Activated T-helper 1 cell treated with Interleukin-2 at 50 U/mL for 16 hours (primary cell): ENCODE data around the gene IGIP.
A peak's percentile ranks its signal among the peaks of the same experiment; 100 is the strongest.
"Not testable (repeated sequence)": the region's sequence is repeated elsewhere in the genome, so short reads cannot be mapped to it uniquely, and the experiment has no call there.

Experiments
- DNase-seq: peaks from one replicate; pipeline ENCODE4 v3.0.0-alpha.2; 2020; ENCODE audit warnings: low read depth

The IGIP gene

DNA sequence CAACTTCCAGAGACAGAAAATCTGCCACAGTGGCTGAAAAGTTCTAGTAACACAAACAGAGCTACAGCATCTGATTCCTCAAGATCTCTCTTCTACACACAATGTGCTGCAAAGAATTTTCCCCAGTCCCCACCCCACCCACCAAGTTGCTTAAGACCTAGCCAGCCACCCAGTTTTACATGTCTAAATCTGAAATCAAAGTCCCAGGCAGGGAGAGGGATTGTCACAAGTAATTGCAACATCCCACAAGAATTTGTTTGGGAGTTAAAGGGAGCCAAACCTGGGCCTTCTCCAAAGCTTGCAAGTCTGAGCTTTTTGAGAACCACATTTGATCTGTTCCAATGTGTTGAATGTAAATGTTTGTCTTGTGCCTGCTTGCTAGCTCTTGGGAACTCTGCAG lies 15.5 kb downstream of the IGIP start:
- DNase-seq, result no peak

DNA sequence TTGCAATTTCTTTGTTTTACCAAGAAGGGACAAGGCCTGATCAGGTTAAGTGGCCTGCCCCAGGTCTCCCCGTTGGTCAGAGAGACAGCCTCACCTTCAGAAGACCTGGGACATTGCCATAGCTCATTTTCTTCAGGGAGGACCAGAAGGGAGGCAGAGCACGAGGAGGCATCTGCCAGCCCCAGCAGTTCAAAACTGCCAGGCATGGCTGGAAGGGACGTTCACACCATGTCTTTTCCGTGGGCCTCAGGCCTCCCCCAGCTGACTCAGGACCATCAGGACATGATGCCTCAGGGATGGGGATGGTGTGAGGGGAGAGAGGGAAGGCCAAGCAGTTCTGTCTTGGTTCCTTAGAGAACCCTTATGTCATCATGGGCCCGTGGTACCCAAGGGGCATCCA lies 16.5 kb downstream of the IGIP start:
- DNase-seq, result no peak

DNA sequence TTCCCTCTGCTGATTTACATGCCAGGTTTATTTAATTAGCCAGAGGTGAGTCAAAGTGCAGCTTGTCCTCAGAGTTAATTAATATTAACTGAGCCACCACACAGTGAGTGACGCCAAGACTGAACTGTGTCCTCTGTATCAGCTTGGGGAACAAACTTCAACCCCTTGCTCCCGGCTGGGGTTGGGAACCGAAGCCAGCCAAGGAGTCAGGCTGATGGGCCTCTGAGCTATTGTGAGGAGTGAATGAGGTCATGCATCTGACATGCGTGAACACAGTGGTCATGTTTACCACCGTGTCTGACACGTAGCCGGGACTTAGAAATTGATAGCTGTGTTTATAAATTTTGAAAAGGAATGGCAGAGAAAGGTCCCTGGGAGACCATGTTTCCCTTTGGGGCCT lies 17.1 kb downstream of the IGIP start:
- DNase-seq, result no peak

DNA sequence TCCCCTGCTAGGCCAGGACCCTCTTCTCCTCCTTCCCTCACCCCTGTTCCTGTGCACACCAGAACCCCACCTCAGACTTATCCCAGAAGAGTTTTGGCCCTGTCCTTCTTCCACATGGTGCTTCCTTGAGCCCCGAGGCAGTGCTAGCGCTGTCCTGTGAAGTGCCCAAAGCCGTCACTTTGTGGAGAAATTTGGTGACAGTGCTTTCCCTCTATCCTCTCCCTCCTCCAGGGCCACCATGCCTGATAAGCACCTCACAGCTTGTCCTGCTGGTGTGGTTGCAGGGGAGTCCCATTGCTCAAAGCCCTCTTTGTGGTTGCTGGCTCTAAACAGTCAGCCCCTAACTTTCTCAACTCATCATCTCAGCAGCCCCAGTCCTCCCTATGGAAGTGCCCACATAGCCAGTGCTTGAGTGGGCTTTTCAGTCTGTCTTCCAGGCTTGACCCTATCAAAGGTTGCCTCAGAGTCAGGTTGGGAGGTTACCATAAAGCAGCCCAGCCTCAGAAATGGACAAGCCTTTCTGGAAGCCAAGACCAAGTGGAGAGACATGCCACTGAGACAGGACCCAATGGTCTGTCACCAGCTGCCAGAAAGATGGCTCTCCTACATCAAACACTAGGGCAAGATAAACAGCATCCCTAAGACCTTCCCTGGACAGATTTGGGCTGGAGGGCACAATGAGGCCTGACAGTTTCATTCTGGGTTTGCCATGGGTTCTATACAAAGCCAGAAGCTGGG lies 18.0 kb downstream of the IGIP start:
- DNase-seq, result no peak

DNA sequence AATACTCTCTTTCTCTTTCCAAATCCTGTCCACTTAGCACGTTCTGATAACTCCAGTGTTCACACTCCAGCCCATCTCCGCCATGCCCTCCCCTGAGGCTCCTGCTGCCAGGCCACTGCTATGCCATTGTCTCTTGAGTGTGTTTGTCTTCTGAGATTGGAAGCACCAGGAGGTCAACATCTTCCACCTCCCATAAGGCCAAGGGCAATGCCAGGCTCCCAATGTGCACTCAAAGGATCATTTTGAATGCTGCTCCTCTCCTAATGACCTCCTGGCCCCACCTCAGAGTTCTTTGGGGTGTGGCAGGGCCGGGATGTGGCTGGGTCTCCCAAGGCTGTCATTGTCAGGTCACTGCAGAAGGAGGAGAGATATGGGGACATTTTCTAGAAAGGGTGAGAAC lies 19.5 kb downstream of the IGIP start:
- no peak for DNase-seq

DNA sequence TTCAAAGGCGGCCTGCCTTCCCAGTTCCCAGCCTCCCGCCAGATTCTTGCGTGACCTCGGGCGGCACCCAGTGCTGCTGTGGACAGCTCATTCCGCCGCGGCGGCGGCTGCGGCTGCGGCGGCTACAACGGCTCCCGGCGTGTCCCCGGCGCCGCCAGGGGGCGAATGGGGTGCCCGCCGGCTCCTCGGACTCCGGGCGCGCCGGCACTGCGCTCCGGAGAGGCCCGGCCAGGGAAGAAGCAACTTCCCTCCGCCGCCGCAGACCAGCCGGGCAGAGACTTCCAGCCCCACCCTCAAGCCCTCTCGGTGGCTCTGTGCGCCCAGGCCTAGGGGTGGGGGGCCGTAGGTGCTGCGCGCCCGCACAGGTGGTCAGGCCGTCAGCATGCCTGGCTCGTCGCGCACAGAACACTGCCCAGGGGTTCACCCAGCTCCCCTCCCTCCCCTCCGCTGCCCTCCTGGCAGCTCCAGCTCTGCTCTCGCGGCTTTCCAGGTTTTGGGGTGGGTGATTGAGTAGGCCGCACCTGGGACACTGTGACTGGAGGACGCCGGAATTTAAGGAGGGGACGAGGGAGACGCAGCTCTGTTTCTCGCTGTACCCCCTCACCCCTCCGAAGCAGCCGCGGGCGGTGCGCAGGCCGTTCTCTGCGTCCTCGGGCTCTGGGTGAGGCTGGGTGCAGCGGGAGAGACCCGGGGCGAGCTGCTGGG lies 20.2 kb downstream of the IGIP start:
- DNase-seq, result peak; percentile 36

DNA sequence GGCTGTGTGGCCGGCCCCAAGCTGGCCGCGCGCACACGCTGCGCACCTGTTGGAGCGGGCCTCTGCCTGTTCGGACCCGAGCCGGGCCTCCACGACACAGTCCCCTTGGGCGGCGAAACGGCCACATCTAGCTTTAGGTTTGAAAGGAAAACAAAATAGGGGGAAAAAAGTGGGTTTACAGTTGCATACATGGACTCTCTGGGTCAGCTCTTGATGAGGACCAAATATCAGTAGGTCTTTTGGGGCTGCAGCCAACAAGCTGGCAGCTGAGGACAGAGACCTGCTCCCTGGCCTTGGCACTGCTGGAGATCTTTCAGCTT lies 20.7 kb downstream of the IGIP start:
- DNase-seq, result no peak

DNA sequence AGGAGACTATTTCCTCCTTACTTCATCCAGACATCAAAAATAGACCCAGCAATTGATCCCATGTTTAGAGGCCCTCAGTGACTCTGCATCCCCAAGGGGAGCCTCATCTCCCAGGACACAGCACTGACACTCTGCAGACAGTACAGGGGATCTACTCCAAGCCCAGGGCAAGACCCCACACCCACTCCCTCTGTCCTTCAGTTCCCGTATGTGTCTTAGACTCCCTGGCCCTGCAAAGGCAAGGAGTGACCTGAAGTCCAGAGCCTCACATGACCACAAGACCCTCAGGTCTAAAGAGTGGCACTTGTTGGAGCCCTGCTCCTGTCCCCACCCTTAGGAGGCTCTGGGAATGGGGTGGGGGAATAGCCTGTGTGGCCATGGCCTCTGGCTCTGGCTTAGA lies 21.7 kb downstream of the IGIP start:
- DNase-seq, result no peak

DNA sequence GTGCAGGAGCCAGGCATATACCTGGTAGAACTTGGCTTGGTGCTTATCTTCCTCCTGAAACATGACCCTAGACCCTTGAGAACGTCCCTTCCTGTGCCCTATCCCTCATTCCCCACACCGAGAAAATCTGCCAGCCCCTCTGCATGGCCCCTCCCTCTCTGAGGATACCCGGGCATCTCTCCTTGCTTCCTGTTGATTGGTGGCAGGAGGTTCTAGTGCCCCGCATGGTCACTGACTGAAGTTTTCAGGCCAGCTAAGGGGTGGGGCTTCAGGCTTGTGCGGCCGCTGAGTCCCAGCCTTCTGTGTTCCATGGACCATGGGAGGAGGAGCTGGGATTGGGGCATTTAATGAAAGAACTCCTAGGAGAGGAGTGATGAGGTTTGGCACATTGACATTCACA lies 22.8 kb downstream of the IGIP start:
- DNase-seq, result no peak

DNA sequence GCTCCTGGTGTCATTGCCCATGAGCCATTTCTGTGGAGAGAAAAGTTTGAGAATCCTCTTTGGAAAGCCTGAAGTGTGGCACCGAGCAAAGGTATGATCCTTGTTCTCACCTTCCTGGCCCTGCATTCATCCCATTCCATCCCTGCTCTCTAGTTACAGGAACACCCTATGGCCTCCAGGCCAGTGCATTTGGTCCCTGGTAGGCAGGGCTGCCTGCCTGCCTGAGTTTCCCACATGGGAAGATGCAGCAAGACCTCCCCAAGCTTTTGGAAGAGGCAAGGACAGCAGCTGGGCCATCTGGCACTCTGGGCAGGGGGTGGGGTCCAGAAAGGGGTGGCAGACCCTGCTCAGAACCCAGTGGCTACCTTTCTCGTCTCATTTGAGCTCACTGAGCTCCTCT lies 24.5 kb downstream of the IGIP start:
- DNase-seq, result no peak

DNA sequence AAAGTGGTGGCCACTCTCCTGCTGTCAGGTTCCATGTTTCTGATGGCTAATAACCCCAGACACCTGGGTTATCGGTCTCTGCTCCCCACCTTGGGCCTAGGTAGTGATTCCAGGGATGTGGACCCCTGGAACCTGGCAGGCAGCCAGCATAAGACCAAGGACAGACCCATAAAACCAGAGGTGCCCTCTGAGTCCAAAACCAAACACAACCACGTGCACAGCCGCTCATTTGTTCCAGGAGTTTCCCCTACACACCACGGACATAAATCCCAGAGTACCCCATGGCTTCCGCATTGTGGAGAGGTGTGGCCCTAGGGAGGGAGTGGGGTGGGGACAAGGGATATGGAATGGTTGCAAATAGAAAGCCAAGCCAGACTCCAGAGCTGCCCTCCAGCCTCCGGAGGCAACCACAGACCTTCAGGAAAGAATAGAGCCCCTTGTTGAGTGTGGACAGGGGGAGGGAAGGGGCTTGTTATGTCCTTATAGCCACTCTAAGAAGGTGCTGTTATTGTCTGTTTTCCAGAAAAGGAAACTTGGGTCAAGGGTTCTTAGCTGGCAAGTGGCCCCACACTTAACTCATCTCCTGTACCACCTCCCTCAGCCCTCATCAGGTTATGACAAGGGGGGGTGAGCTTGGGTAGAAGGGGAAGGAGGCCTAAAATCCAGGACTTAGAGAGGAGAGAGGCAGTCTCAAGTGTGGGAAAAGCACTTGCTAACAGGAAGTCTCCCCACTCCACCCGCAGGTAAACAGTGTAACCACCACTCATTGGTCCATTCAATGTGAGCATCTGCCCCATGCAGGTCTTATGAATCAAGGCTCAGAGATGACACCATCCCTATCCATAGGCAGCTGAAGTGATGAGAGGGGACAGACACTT lies 25.6 kb downstream of the IGIP start:
- no peak for DNase-seq

DNA sequence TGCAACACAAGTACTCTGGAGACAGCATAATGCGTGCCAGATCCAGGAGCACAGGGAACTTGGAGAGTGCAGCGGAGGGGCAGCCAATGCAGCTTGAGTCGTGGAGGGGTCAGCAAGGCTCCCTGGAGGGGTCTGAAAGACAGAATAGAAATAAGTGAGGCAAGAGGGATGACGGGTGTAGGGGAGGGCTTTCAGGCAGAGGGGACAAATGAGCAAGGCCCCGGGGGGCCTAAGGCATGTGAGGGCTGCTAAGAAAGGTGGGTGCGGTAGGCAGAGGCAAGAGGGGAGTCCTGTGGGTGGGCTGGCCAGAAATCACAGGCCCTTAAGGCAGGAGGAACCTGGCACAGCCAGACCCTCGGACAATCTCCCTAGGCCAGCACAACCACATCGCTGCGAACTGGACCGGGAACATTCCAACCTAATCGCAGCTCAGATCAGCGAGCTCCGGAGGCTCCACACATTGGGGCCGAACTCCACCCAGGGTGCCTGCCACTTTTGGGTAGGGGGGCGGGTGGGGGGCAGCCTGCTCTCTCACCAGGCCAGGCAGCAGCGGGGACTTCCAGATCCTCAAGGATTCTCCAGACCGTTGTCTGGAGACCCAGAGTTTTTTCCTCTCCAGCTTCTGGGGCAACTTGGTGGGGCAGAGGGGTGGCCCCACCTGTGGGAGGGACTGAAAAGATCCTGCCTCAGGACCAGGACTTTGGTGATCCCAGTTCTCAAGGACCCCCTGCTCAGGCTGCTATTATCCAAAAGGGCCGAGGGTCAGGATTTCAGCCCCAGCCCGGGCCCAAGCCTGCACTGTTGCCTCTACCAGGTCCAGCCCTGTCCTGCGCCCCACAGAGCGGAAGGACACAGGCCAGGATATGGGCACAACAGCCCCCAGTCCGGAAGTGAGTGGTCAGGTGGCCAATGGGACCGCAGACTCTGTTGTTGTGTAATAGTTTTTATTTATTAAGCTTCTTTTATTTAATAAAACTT lies 26.6 kb downstream of the IGIP start:
- DNase-seq, result no peak

DNA sequence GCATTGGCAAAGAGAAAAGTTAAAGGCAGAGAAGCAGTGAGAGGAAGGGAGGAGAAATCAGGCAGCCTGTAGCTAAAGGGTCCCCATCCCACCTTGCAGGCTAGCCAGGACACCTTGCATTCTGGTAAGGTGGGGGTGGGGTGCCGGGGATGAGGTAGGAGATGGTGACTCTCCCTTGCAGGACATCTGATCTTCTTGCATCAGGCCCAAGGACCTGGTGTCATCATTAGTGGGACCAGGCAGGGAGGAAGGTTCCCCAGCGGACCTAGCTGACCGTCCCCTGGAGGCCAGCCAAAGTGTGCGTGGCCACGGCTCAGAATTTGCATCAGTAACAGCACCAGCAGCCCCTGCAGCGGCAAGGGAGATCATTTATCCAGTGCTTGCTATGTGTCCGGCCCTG lies 27.5 kb downstream of the IGIP start:
- DNase-seq, result no peak

DNA sequence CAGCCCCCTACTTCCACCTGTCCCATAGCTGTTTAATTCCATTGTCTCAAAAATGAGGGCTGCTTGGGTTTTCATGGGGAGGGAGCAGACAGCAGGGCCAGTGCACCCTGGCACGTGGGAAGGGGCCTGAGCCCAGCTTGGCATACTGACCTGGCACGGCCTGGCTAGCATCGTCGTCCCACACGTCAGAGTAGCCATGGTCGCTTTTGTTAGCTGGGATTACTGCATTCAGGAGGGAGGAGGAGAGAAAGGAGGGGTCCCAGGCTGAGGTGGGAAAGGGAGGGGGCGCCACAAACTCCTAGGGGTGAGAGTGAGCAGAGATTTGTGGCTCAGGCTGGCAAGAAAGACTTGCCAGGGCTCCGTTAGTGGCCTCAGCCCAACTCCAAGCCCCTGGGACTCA lies 28.2 kb downstream of the IGIP start:
- no peak for DNase-seq

DNA sequence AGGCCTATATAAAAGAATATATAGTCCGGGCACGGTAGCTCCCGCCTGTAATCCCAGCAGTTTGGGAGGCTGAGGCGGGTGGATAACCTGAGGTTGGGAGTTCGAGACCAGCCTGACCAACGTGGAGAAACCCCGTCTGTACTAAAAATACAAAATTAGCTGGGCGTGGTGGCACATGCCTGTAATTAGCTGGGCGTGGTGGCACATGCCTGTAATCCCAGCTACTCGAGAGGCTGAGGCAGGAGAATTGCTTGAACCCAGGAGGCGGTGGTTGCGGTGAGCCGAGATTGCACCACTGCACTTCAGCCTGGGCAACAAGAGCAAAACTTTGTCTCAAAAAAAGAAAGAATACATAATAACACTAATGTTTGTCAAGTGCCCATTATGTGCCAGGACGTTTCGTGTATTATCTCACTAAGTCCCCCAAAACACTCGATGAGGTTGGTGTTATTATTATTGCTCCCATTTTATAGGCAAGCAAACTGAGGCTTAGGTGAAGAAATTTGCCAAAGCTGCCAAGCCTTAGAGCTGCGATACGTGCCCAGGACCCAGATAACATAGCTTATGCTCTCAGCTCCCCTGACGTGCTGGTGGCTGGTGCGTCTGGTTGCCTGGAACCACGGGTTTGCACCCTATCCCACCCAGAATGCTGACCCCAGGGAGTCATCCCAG lies 29.1 kb downstream of the IGIP start:
- DNase-seq, result not testable (repeated sequence)

DNA sequence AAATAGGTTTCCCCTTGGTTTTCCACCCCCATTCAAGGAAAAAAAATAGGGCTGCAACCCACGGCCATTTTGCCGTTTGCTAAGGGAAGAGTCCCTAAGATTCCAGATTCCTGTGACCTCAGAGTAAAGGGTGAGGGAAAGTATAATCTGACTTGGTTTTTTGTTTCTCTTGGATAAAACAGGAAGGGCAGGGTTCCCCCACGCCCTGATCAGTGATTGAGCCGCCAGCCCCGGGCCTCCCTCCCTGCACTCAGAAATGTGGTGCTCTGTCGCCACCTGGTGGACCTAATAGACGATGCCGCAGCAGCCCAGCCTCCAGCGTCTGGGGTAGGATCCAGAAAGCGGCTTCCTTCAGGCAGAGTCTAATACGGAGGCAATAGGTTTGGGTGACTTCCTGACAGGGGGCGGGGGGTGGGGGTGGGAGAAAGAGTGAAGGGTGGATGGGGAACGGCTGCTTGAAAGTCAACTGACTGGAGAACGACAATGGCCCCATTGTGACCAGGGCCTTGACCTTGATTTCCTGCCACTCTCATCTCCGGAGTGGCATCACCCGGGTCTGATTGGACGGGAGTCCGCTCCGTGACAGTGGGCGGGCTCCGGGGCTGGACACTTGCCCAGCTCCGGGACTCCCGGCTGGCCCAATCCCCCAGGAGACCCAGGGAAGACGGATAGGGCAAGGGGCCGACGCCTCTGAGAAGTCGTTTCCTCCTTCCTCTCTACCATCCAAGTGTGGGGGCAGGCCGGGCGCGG lies 31.5 kb downstream of the IGIP start:
- DNase-seq, result peak; percentile 71

DNA sequence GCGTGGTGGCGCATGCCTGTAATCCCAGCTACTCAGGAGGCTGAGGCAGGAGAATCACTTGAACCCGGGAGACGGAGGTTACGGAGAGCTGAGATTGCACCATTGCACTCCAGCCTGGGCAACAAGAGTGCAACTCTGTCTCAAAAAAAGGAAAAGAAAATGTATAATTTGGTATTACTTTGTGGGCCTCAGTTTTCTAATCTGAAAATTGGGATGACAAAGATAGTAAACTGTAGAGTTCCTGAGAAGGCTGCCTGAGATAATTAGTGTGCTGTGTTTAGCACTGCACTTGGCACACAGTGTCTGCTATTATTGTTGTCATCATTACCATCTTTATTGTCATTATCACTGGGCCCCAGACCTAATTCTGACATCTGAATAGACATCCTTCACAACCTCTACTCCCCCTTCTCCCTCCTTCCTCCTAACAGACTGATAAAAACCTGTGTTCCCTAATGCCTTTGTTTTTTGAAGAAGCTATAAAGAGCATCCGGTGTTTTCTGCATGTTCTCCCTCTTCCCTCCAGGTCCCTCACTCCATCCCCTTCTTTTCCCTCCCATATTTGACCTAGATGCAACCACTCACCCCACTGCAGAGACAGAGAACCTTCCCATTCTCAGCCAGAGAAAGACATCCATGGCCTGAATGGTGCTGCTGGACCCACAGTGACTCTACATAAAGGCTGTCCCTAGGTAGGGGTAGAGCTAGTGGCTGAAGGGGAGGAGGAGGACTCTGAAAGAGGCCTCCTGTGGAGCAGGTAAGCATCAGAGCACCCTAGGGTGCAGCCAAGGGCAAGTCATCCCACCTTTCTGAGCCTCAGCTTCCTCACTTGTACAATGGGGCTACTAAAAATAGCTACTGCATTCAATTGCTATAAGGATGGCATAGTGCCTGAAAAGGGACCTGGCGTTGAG lies 33.5 kb downstream of the IGIP start:
- no peak for DNase-seq

DNA sequence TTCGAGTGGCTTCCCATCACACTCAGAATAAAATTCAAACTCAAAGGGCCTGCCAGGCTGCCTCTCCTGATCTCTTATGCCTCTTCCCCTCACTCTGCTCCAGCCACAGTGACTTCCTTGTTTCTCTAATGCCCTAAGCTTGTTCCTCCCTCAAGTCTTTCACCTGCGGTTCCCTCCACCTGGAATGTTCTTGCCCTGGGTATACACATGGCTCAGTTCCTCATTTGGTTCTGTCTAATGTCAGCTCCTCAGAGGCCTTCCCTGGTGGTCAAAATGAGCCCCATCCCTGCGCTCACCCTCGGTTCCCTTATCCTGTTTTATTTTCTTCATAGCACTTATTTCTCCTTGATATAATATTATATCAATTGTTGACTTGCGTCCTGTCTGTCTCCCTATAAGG lies 36.5 kb downstream of the IGIP start:
- DNase-seq, result no peak

DNA sequence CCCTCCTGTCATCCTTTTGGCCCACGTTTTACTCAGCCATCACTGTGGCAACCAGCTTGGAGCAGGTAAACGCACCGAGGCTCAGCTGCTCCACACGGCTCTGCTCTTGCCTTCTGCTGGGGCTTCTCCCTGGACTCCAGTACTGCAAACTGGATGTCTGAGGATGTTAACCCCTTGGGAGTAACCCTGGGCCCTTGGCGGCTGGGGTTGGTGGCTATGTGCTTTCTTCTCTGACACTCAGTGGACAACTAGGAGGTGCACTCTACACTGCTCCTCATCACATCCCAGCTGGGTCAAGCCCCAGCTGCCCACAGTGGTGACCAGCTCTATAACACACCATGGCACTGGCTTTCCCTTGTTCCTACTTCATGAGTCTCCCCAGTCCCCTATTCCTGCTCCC lies 37.0 kb downstream of the IGIP start:
- no peak for DNase-seq
